HAP-1 (cell line): ENCODE data around the gene MTMR1.

Experiments
- DNase-seq, 2 experiments: peaks; one replicate each; pipeline ENCODE4 v3.0.0-alpha.2; 2016 to 2020; ENCODE audit warnings: low spot score in 2 of 2
- H3K27me3 ChIP-seq: fragments of 250-450 bp; sonication (Bioruptor Pico); 2 replicates; pipeline ENCODE4 v1.5.1; 2020; ENCODE audit warnings: low read depth, mild to moderate bottlenecking, moderate library complexity
- H3K36me3 ChIP-seq: fragments of 250-450 bp; sonication (Bioruptor Pico); replicated peaks from 2 replicates; pipeline ENCODE4 v1.5.1; 2020; ENCODE audit warnings: mild to moderate bottlenecking
- H3K4me1 ChIP-seq: fragments of 250-450 bp; sonication (Bioruptor Pico); 2 replicates; pipeline ENCODE4 v1.5.1; 2020; ENCODE audit warnings: mild to moderate bottlenecking
- H3K4me3 ChIP-seq: fragments of 250-450 bp; sonication (Bioruptor Pico); 2 replicates; pipeline ENCODE4 v1.5.1; 2020; ENCODE audit warnings: mild to moderate bottlenecking, moderate library complexity
- H3K9me3 ChIP-seq: fragments of 250-450 bp; sonication (Bioruptor Pico); 2 replicates; pipeline ENCODE4 v1.5.1; 2020; ENCODE audit warnings: mild to moderate bottlenecking, moderate library complexity
- in situ Hi-C: fragments of 300-500 bp; cut with MboI; formaldehyde crosslinking; loops from 3 replicates; pipeline ENCODE4 v1.14.3; 2020; ENCODE audit warnings: low sequenced_read_pairs, inconsistent platforms, mixed read lengths

The MTMR1 gene

GRCh38 chrX:150683536-150684146 is 9.6 kb upstream of the MTMR1 start:
- no peaks in the 10 kb centered on the region for H3K36me3 ChIP-seq
- peak; percentile 36 to 54 for DNase-seq
- H3K27me3 ChIP-seq = no peaks in the 10 kb centered on the region; the same call in 1 of the 2 replicates
- no peak overlapping the region for H3K4me3 ChIP-seq
- in situ Hi-C loops = loop anchor here (25.0 kb wide), 1 partner anchor 721 kb away; no protein-coding TSS in a partner anchor
- H3K4me1 ChIP-seq = no peaks in the 10 kb centered on the region
- H3K9me3 ChIP-seq = no peaks in the 10 kb centered on the region

- Histone ChIP-seq H3K27me3 (no peaks in the 10 kb centered on the region), H3K4me3 (no peak overlapping the region), H3K9me3 (no peaks in the 10 kb centered on the region), H3K36me3 (no peaks in the 10 kb centered on the region), H3K4me1 (no peaks in the 10 kb centered on the region; the same call in 1 of the 2 replicates)
- DNase-seq = no peak
- in situ Hi-C loops = loop anchor here (25.0 kb wide), 1 partner anchor 727 kb away; no protein-coding TSS in a partner anchor
Observed at GRCh38 chrX:150688911-150689451, 4.2 kb upstream of the MTMR1 start.

DNA sequence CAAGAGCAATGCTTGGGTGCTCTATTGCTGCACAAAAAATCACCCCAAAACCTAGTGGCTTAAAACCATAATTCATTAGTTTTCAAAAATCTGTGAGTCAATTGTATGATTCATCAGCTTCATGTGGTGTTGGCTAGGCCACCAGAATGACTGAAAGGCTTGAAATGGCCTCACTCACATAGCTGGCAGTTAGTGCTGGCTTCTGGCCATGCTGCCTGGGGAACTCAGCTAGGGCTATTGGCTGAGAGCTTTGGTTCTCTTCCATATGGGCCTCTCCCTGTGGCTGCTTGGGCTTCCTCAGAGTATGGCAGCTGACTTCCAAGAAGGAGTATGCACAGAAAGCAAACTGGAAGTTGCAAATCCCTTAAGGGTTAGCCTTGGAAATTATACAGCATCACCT is 3.1 kb upstream of the MTMR1 start:
- Histone ChIP-seq H3K9me3 (no peaks in the 10 kb centered on the region), H3K4me3 (no peak overlapping the region), H3K27me3 (no peaks in the 10 kb centered on the region), H3K4me1 (no peaks in the 10 kb centered on the region; the same call in 1 of the 2 replicates), H3K36me3 (no peaks in the 10 kb centered on the region)
- in situ Hi-C loops = loop anchor here (25.0 kb wide), 1 partner anchor 728 kb away; no protein-coding TSS in a partner anchor
- DNase-seq = no peak

GRCh38 chrX:150692296-150692695 is 900 bp upstream of the MTMR1 start:
- no peaks in the 10 kb centered on the region for H3K9me3 ChIP-seq
- H3K4me3 ChIP-seq = peak overlapping the region; percentile 49
- in situ Hi-C loops = loop anchor here (25.0 kb wide), 1 partner anchor 730 kb away; no protein-coding TSS in a partner anchor

DNA sequence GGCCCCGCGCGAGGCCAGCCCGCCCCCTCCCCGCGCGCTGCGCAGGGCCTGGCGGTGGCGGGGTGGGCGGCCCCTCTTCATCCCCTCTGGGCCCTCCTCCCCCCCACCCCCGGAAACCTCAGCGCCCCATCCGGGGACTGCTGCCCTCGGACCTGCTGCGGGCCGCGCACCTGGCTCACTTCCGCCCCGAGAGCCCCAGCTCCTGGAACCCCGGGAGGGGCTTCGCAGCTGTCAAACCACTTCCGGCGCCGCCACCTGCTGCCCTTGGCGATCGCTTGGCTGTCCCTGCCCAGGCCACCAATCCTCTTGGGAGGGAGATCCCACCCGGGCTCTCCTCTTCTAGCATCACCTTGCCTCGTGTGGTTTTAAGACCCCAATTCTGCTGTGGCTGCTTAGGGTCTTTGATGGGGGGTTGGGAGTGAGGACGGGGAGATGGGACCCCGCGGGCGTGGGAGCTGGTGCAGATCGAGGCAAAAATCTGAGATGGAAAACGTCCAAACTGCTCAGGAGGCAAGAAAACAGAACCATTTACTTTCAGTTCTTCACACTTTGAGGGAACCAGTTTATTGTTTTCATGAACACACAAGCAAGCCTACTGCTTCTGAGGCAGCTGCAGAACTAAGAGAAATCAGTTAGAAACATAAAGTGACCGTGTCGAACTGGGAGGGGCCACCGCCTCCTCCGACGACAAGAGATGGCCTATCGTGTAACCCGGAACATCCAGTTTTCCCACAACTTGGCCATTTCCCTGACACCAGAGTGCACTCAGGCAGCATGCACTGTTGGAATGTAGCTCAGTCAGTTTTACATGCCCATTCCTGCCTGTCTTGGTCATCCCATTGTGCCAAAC is 754 bp downstream of the MTMR1 start:
- no peaks in the 10 kb centered on the region for H3K27me3 ChIP-seq
- in situ Hi-C loops = loop anchor here (25.0 kb wide), 1 partner anchor 732 kb away; no protein-coding TSS in a partner anchor
- no peaks in the 10 kb centered on the region; the same call in 1 of the 2 replicates for H3K4me1 ChIP-seq
- no peaks in the 10 kb centered on the region for H3K9me3 ChIP-seq
- H3K4me3 ChIP-seq = peak overlapping the region; percentile 46
- DNase-seq = peak; percentile 33 to 84
- H3K36me3 ChIP-seq = no peaks in the 10 kb centered on the region; the same call in 1 of the 2 replicates

More at GRCh38 chrX:150692296-150692695, 900 bp upstream of the MTMR1 start:
- Histone ChIP-seq H3K36me3 (no peaks in the 10 kb centered on the region; the same call in 1 of the 2 replicates), H3K27me3 (no peaks in the 10 kb centered on the region), H3K4me1 (no peaks in the 10 kb centered on the region; the same call in 1 of the 2 replicates)
- no peak for DNase-seq

- Histone ChIP-seq H3K9me3 (no peaks in the 10 kb centered on the region), H3K27me3 (no peaks in the 10 kb centered on the region), H3K36me3 (no peaks in the 10 kb centered on the region; the same call in 1 of the 2 replicates), H3K4me3 (no peak overlapping the region), H3K4me1 (no peaks in the 10 kb centered on the region; the same call in 1 of the 2 replicates)
- no peak for DNase-seq
- in situ Hi-C loops = loop anchor here (25.0 kb wide), 1 partner anchor 733 kb away; no protein-coding TSS in a partner anchor
Observed at GRCh38 chrX:150694738-150695410, 1.7 kb downstream of the MTMR1 start.

DNA sequence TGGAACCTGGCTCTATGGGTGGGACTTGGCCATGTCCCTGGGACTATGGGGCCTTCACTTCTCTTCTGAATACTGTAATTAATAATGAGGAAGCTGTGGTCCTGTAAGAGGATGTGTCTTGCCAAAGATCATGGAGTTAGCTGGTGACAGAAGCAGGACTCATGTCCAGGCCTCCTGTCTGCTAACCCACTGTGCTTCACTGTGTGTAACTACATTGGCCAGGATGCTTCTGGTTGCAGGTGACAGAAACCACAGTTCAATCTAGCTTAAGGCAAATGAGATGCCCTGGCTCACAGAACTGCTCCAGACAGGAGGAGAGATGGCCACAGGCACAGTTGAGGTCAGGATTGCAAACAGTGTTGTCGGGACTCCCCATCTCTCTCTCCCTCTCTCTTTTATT is 3.1 kb downstream of the MTMR1 start:
- no peak for DNase-seq
- Histone ChIP-seq H3K4me1 (no peaks in the 10 kb centered on the region; the same call in 1 of the 2 replicates), H3K4me3 (no peak overlapping the region), H3K27me3 (no peaks in the 10 kb centered on the region), H3K36me3 (no peaks in the 10 kb centered on the region; the same call in 1 of the 2 replicates), H3K9me3 (no peaks in the 10 kb centered on the region)
- in situ Hi-C loops = loop anchor here (25.0 kb wide), 1 partner anchor 734 kb away; no protein-coding TSS in a partner anchor

DNA sequence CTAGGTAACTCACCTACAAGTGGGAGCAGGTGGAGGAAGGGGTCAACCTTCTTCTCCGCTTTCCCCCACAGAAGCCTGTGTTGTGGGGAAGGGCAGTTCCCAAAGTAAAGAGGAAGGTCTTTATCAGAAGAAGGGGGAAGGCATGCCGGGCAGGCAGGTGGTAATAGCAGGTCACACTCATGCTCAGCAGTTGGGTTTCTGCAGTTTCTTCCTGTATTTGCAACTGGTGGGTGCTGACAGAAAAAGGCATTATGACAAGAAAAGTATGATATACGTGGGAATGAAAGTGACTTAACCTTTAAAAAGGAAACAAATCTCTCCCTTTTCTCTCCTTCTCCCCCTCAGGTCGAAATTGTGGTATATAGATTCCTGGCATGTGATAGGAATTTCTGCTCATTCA is 3.7 kb downstream of the MTMR1 start:
- Histone ChIP-seq H3K4me1 (no peaks in the 10 kb centered on the region; the same call in 1 of the 2 replicates), H3K36me3 (no peaks in the 10 kb centered on the region; the same call in 1 of the 2 replicates), H3K27me3 (no peaks in the 10 kb centered on the region), H3K4me3 (no peak overlapping the region), H3K9me3 (no peaks in the 10 kb centered on the region)
- no peak for DNase-seq
- in situ Hi-C loops = loop anchor here (25.0 kb wide), 1 partner anchor 735 kb away; no protein-coding TSS in a partner anchor

DNA sequence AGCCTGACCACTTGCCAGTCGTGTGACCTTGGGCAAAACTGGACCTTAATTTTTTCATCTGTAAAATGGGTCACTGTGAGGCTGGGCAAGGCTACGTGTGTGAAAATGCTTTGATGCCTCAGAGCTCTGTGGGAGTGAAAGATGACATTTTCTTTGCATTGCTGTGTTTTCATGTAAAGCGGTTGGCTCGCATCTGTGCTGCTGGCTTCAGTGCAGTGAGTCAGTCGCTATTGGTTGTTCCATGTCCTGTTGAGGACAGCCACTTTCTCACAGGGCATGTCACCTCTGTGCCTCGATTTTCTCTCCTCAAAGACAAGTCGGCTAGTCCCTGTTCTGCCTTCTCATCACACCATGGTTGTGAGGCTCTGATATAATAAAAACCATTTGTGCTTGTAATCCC is 4.4 kb downstream of the MTMR1 start:
- Histone ChIP-seq H3K36me3 (no peaks in the 10 kb centered on the region; the same call in 1 of the 2 replicates), H3K4me3 (no peak overlapping the region), H3K9me3 (no peaks in the 10 kb centered on the region), H3K4me1 (no peaks in the 10 kb centered on the region; the same call in 1 of the 2 replicates), H3K27me3 (no peaks in the 10 kb centered on the region)
- in situ Hi-C loops = loop anchor here (25.0 kb wide), 1 partner anchor 735 kb away; no protein-coding TSS in a partner anchor
- no peak for DNase-seq

GRCh38 chrX:150698981-150699380 is 5.8 kb downstream of the MTMR1 start:
- no peaks in the 10 kb centered on the region; the same call in 1 of the 2 replicates for H3K4me1 ChIP-seq
- H3K9me3 ChIP-seq = no peaks in the 10 kb centered on the region
- no peak overlapping the region for H3K4me3 ChIP-seq
- in situ Hi-C loops = loop anchor here (25.0 kb wide), 1 partner anchor 737 kb away; no protein-coding TSS in a partner anchor
- H3K27me3 ChIP-seq = no peaks in the 10 kb centered on the region
- H3K36me3 ChIP-seq = no peaks in the 10 kb centered on the region; the same call in 1 of the 2 replicates
- DNase-seq = no peak

DNA sequence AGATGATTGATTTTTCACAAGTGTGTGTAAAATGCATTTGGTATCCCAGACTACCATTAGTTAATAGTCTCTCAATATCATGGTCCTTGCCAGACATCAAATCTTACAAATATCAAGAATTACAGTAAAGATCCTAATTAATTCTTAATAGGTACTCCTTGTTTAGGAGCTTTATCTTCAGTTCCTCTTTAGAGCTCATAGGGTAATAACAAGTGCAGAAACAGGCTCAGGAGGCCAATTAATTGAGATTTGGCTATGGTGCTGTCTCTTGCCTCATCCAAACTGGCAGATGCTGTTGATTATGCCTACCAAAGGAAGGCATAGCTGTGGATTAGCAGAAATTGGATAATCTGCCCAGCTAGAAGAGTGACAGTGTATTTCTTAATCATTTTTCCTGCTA is 6.9 kb downstream of the MTMR1 start:
- H3K36me3 ChIP-seq = no peaks in the 10 kb centered on the region; the same call in 1 of the 2 replicates

DNA sequence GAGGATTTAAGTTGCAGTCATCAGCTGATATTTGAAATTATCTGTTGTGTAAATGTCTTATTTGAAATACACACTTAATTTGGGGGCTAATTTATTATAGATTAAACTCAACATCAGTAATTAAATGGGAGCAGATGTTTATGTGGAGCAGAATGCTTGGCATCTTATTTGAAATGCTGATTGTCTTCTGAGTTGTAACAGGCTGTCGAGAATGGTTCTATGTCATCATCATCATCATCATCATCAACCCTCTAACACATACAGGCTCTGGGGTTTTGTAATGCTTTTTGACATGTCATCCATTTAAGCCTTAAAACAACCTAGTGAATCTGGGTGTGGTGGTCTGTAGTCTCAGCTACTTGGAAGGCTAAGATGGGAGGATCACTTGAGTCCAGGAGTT is 8.2 kb downstream of the MTMR1 start:
- Histone ChIP-seq H3K4me3 (no peak overlapping the region), H3K9me3 (no peaks in the 10 kb centered on the region), H3K4me1 (no peaks in the 10 kb centered on the region), H3K27me3 (no peaks in the 10 kb centered on the region), H3K36me3 (no peaks in the 10 kb centered on the region; the same call in 1 of the 2 replicates)
- DNase-seq = no peak
- in situ Hi-C loops = no loop called here

More for the DNA sequence above, 6.9 kb downstream of the MTMR1 start:
- DNase-seq = no peak
- Histone ChIP-seq H3K27me3 (no peaks in the 10 kb centered on the region), H3K9me3 (no peaks in the 10 kb centered on the region), H3K4me1 (no peaks in the 10 kb centered on the region; the same call in 1 of the 2 replicates), H3K4me3 (no peak overlapping the region)
- in situ Hi-C loops = no loop called here
